OCI-LY7 (cell line): Measurements from ENCODE around the gene LMO2.

Experiments used
- CTCF ChIP-seq: fragments of 200-600 bp; sonication (generic); conservative IDR thresholded peaks from 2 replicates; pipeline ENCODE4 v1.5.1; 2014; ENCODE audit warnings: mild to moderate bottlenecking, antibody characterized with exemption, low read length, moderate library complexity, mixed read lengths
- EZH2phosphoT487 ChIP-seq: fragments of 200-600 bp; sonication (generic); IDR thresholded peaks from 2 replicates; pipeline ENCODE4 v1.6.1; 2018; ENCODE audit warnings: low read depth, borderline replicate concordance, mild to moderate bottlenecking, mixed run types, antibody characterized with exemption, low read length, moderate library complexity, mixed read lengths

GRCh38 chr11:33889821-33890378 lies 2.0 kb downstream of the LMO2 start:
- TF ChIP-seq CTCF (no peak), EZH2phosphoT487 (no peak)
